H1 (cell line): ENCODE measurements around the gene ADAM12. TPM values are rescaled to one million over a fixed set of nuclear protein-coding genes. Genes with fewer than 3 reads are reported as not detected.

Experiments used
- CTCF ChIA-PET: fragments of 300-600 bp; sonication (Branson Sonifier 250); formaldehyde crosslinking; loops from one replicate; lab custom pipeline; 2021; ENCODE audit not compliant: partially characterized antibody; lab: Charles Lee
- POLR2A ChIA-PET: fragments of 300-600 bp; sonication (Branson Sonifier 250); formaldehyde crosslinking; loops from one replicate; lab custom pipeline; 2021; ENCODE audit warnings: inconsistent platforms; ENCODE audit not compliant: partially characterized antibody; lab: Charles Lee
- DNase-seq, 2 experiments: peaks; one replicate each; pipeline versions ENCODE4 v3.0.0 to v3.0.0-alpha.2; 2010 to 2022; ENCODE audit warnings: low spot score in 2 of 2, low read depth in 1 of 2, mixed read lengths in 1 of 2
- FAIRE-seq: peaks from 2 replicates; lab custom pipeline; 2011; peaks lifted over from hg19 to GRCh38; lab: Jason Lieb, UNC
- H2AFZ ChIP-seq: 2 replicates; pipeline ENCODE4 v1.8.1; 2012; ENCODE audit warnings: low read length, inconsistent platforms
- H2AK5ac ChIP-seq: 2 replicates; pipeline ENCODE4 v1.6.1; 2013; ENCODE audit warnings: low read depth, low read length
- H2BK120ac ChIP-seq: replicated peaks from 2 replicates; pipeline ENCODE3; 2013; ENCODE audit warnings: low read depth, low read length, inconsistent platforms
- H2BK12ac ChIP-seq: 2 replicates; pipeline ENCODE4 v1.6.1; 2013; ENCODE audit warnings: low read depth, low read length
- H2BK15ac ChIP-seq: 2 replicates; pipeline ENCODE4 v1.6.1; 2013; ENCODE audit warnings: low read length
- H2BK20ac ChIP-seq: 2 replicates; pipeline ENCODE4 v1.6.1; 2013; ENCODE audit warnings: low read length
- H2BK5ac ChIP-seq: 2 replicates; pipeline ENCODE4 v1.6.1; 2013; ENCODE audit warnings: low read depth, low read length
- H3K14ac ChIP-seq: 2 replicates; pipeline ENCODE4 v1.6.1; 2013; ENCODE audit warnings: inconsistent platforms; ENCODE audit not compliant: insufficient read length
- H3K18ac ChIP-seq: 2 replicates; pipeline ENCODE4 v1.6.1; 2013; ENCODE audit warnings: low read length; ENCODE audit errors: extremely low read depth
- H3K23ac ChIP-seq: 2 replicates; pipeline ENCODE4 v1.6.1; 2013; ENCODE audit warnings: inconsistent platforms; ENCODE audit not compliant: insufficient read length
- H3K23me2 ChIP-seq: 2 replicates; pipeline ENCODE4 v1.6.1; 2013; ENCODE audit warnings: low read depth, low read length
- H3K27ac ChIP-seq: 2 replicates; pipeline ENCODE4 v1.6.1; 2011; ENCODE audit warnings: low read depth, low read length, inconsistent platforms
- H3K27me3 ChIP-seq, 4 experiments: replicated peaks in 1 of 4; 1 replicate in 1 of 4; 2 replicates in 3 of 4; pipeline versions ENCODE4 v1.6.1 to v1.8.1; 2011 to 2013; ENCODE audit warnings: low read length in 3 of 4, mild to moderate bottlenecking in 3 of 4, inconsistent platforms in 2 of 4, mixed read lengths in 2 of 4, moderate library complexity in 1 of 4; ENCODE audit not compliant: control insufficient read depth in 3 of 4, insufficient read depth in 3 of 4; ENCODE audit errors: extremely low read depth in 1 of 4
- H3K36me3 ChIP-seq, 4 experiments: 2 replicates each; pipeline versions ENCODE4 v1.6.1 to v1.8.1; 2011 to 2013; ENCODE audit warnings: mild to moderate bottlenecking in 4 of 4, low read length in 3 of 4, moderate library complexity in 2 of 4, control low read depth in 1 of 4, inconsistent platforms in 1 of 4; ENCODE audit not compliant: insufficient read depth in 4 of 4, control insufficient read depth in 2 of 4
- H3K4ac ChIP-seq: replicated peaks from 2 replicates; pipeline ENCODE3; 2013; ENCODE audit warnings: low read length, low read depth, mixed read lengths, inconsistent platforms; ENCODE audit not compliant: insufficient read length
- H3K4me1 ChIP-seq, 4 experiments: replicated peaks in 1 of 4; 1 replicate in 1 of 4; 2 replicates in 3 of 4; pipeline versions ENCODE4 v1.6.1 to v1.8.1; 2011 to 2013; ENCODE audit warnings: low read length in 3 of 4, inconsistent platforms in 2 of 4, mixed read lengths in 1 of 4; ENCODE audit not compliant: insufficient read depth in 4 of 4, control insufficient read depth in 3 of 4
- H3K4me2 ChIP-seq, 2 experiments: 2 replicates each; pipeline versions ENCODE4 v1.6.1 to v1.8.1; 2011 to 2013; ENCODE audit warnings: low read depth in 2 of 2, low read length in 2 of 2, control low read depth in 1 of 2, inconsistent platforms in 1 of 2, mild to moderate bottlenecking in 1 of 2; ENCODE audit not compliant: insufficient read depth in 1 of 2
- H3K4me3 ChIP-seq, 4 experiments: fragments of 200-600, 300-600 bp in 1 of 4; sonication (generic), shearing (Covaris generic), sonication (Bioruptor Twin) in 1 of 4; 2 replicates each; pipeline versions ENCODE4 v1.5.1 to v1.8.1; 2011 to 2016; ENCODE audit warnings: low read length in 4 of 4, low read depth in 3 of 4, control low read depth in 2 of 4, inconsistent platforms in 2 of 4, mild to moderate bottlenecking in 2 of 4, mixed read lengths in 1 of 4, moderate library complexity in 1 of 4; ENCODE audit not compliant: insufficient read depth in 2 of 4; ENCODE audit errors: extremely low read depth in 1 of 4
- H3K56ac ChIP-seq: replicated peaks from 2 replicates; pipeline ENCODE3; 2013; ENCODE audit warnings: low read depth, mild to moderate bottlenecking, mixed read lengths, low read length, inconsistent platforms; ENCODE audit not compliant: insufficient read length
- H3K79me1 ChIP-seq: 2 replicates; pipeline ENCODE4 v1.6.1; 2013; ENCODE audit warnings: low read depth, low read length, control low read depth
- H3K79me2 ChIP-seq, 2 experiments: 2 replicates each; pipeline versions ENCODE4 v1.6.1 to v1.8.1; 2012 to 2013; ENCODE audit warnings: low read length in 2 of 2, mild to moderate bottlenecking in 2 of 2, inconsistent platforms in 1 of 2; ENCODE audit not compliant: insufficient read depth in 2 of 2, control insufficient read depth in 1 of 2
- H3K9ac ChIP-seq, 4 experiments: replicated peaks in 1 of 4; 1 replicate in 1 of 4; 2 replicates in 3 of 4; pipeline versions ENCODE4 v1.6.1 to v1.8.1; 2011 to 2013; ENCODE audit warnings: low read depth in 3 of 4, low read length in 3 of 4, control low read depth in 2 of 4, mild to moderate bottlenecking in 2 of 4, moderate library complexity in 2 of 4, inconsistent platforms in 1 of 4; ENCODE audit errors: extremely low read depth in 1 of 4
- H3K9me3 ChIP-seq, 2 experiments: 2 replicates each; pipeline versions ENCODE4 v1.6.1 to v1.8.1; 2012 to 2013; ENCODE audit warnings: mild to moderate bottlenecking in 2 of 2, moderate library complexity in 2 of 2, control low read depth in 1 of 2, inconsistent platforms in 1 of 2, low read depth in 1 of 2, low read length in 1 of 2, mixed read lengths in 1 of 2; ENCODE audit not compliant: insufficient read depth in 2 of 2
- H4K20me1 ChIP-seq, 2 experiments: replicated peaks in 1 of 2; 2 replicates each; pipeline versions ENCODE3 to v1.8.1; 2011 to 2013; ENCODE audit warnings: inconsistent platforms in 2 of 2, low read length in 2 of 2, mild to moderate bottlenecking in 1 of 2; ENCODE audit not compliant: insufficient read depth in 2 of 2, control insufficient read depth in 1 of 2
- H4K5ac ChIP-seq: 2 replicates; pipeline ENCODE4 v1.6.1; 2013; ENCODE audit warnings: low read length, low read depth, mixed read lengths, inconsistent platforms; ENCODE audit not compliant: insufficient read length
- H4K8ac ChIP-seq: 2 replicates; pipeline ENCODE4 v1.8.0; 2013; ENCODE audit warnings: mild to moderate bottlenecking, moderate library complexity, low read length, inconsistent platforms; ENCODE audit not compliant: insufficient read depth; ENCODE audit errors: extremely low read depth
- H4K91ac ChIP-seq: replicated peaks from 2 replicates; pipeline ENCODE3; 2013; ENCODE audit warnings: low read length, mixed read lengths, inconsistent platforms; ENCODE audit not compliant: insufficient read length
- RBBP5 ChIP-seq: IDR thresholded peaks from 2 replicates; pipeline ENCODE4 v1.7.1; 2012; ENCODE audit warnings: low read depth, mild to moderate bottlenecking, inconsistent platforms, low read length, moderate library complexity, borderline replicate concordance
- RNF2 ChIP-seq: fragments of 200-900, 300-1000 bp; sonication (generic); IDR thresholded peaks from 2 replicates; pipeline ENCODE4 v1.7.1; 2016; ENCODE audit warnings: borderline replicate concordance, low read depth, mild to moderate bottlenecking, antibody characterized with exemption, low read length; ENCODE audit not compliant: poor library complexity, severe bottlenecking; ENCODE audit errors: missing control alignments
- WGBS, 2 experiments: shearing (Covaris generic) in 1 of 2; methylation state at CpG; one replicate each; pipeline versions ENCODE4 v1.1.6 to v1.1.7; 2013 to 2015; ENCODE audit warnings: low lambda C conversion rate in 2 of 2, mixed read lengths in 2 of 2, inconsistent platforms in 1 of 2, low coverage in 1 of 2, missing lambda C conversion rate in 1 of 2; ENCODE audit not compliant: insufficient replicate concordance in 2 of 2, insufficient coverage in 1 of 2, insufficient read length in 1 of 2; ENCODE audit errors: extremely low coverage in 1 of 2, missing lambda C conversion rate in 1 of 2; 5-methylcytosine and 5-hydroxymethylcytosine counted together
- polyA plus RNA-seq, 7 experiments: library from polyadenylated mRNA; depleted of rRNA in 3 of 7; stranded (reverse) in 5 of 7; unstranded in 2 of 7; fragments of >200 nt in 5 of 7; fragments of 200-250 nt in 2 of 7; gene quantifications; 1 replicate in 5 of 7; 2 replicates in 1 of 7; 4 replicates in 1 of 7; pipeline versions ENCODE4 v1.2.1 to v1.2.3, GENCODE V29; 2011 to 2013; ENCODE audit warnings: missing spikeins in 2 of 7, mixed read lengths in 2 of 7
- total RNA-seq: library from RNA; stranded (reverse); fragmentation: NEBNext Ultra II Directional; extraction: Animal tissue kit (Norgen Biotek cat#: 25700); gene quantifications from 2 replicates; pipeline ENCODE4 v1.2.1, GENCODE V29; 2021

Gene ADAM12
- total and polyA plus RNA-seq, 2 of the 8 experiments (the other 6 are each of a cell fraction or from before 2014, with no cell fraction given), result 0.07 to 0.17 TPM

GRCh38 chr10:126235979-126236851, 152.1 kb downstream of the ADAM12 start:
- FAIRE-seq, result no peak
- Histone ChIP-seq H3K9me3 (no peaks in the 10 kb centered on the region), H3K14ac (no peak overlapping the region), H2BK120ac (no peak overlapping the region), H4K5ac (no peak overlapping the region), H3K4me3 (no peak overlapping the region), H4K91ac (no peak overlapping the region), H3K79me2 (no peaks in the 10 kb centered on the region), H3K36me3 (no peaks in the 10 kb centered on the region), H3K27me3 (no peaks in the 10 kb centered on the region), H3K27ac (no peak overlapping the region), H3K4ac (no peak overlapping the region), H3K18ac (no peak overlapping the region), H2AFZ (no peak overlapping the region), H3K23me2 (no peaks in the 10 kb centered on the region), H2BK15ac (no peak overlapping the region), H2BK20ac (no peak overlapping the region), H3K9ac (no peak overlapping the region), H2BK5ac (no peak overlapping the region), H3K56ac (no peak overlapping the region), H3K23ac (no peak overlapping the region), H2BK12ac (0 out of 2 replicates have a peak overlapping the region, but pooled peaks have one; percentile 9), H2AK5ac (no peak overlapping the region), H4K20me1 (no peaks in the 10 kb centered on the region), H4K8ac (no peak overlapping the region; the same call in 1 of the 2 replicates), H3K4me2 (no peak overlapping the region)
- CTCF ChIA-PET, result interaction anchor here (1.0 kb wide), 1 partner anchor 33 kb away, joined by 3 read pairs; no protein-coding TSS in a partner anchor
- POLR2A ChIA-PET, result no interaction called here
- no peak for DNase-seq
- WGBS, 2 experiments, result 91% methylated on average over 12 of the region's 12 CpGs; no CpG with 5 or more reads in 1 of the 2 experiments
- TF ChIP-seq RBBP5 (no peak), RNF2 (no peak)
- TF ChIP-seq, all 59 proteins: peak for 0
- Histone ChIP-seq H3K4me1 (no peaks in the 10 kb centered on the region), H3K79me1 (no peaks in the 10 kb centered on the region)
